ENCODE data around the gene RAB17.

The RAB17 gene

DNA sequence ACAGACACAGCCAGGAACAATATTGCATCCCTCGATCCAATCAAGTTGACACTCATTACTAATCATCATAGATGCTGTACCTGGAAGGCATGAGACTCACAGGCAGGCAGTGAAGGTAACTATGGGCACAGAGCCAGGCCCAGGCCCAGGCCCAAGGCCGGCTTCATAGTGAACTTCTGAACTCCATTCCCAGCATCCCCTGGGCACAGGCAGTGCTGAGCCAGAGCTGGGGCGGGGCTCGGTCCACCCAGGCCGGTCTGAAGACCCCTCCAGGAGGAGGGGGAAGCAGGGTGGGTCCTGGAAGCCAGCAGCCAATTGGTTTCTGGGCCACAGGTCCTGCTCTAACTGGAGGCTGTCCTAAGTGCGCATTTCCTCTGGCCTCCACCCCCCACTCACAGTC, 65.9 kb downstream of the RAB17 start:
- DNase-seq (ENCODE audit: insufficient read length) (no peak), FAIRE-seq (no peak)
- TF ChIP-seq POLR2AphosphoS5 (IDR thresholded peaks at IDR 0.05; ENCODE audit: low read depth, low read length) (no peak), TAF1 (IDR thresholded peaks at IDR 0.05; ENCODE audit: borderline replicate concordance, low read depth, low read length) (no peak), POLR2A (IDR thresholded peaks at IDR 0.05; ENCODE audit: low read depth, low read length) (no peak)
